ENCODE measurements around the gene THAP4. TPM values are rescaled to one million over a fixed set of nuclear protein-coding genes. Genes with fewer than 3 reads are reported as not detected.

The THAP4 gene
- total RNA-seq, 4 donors from 2014 or later = 27.3 to 61.2 (median 42.0) TPM

DNA sequence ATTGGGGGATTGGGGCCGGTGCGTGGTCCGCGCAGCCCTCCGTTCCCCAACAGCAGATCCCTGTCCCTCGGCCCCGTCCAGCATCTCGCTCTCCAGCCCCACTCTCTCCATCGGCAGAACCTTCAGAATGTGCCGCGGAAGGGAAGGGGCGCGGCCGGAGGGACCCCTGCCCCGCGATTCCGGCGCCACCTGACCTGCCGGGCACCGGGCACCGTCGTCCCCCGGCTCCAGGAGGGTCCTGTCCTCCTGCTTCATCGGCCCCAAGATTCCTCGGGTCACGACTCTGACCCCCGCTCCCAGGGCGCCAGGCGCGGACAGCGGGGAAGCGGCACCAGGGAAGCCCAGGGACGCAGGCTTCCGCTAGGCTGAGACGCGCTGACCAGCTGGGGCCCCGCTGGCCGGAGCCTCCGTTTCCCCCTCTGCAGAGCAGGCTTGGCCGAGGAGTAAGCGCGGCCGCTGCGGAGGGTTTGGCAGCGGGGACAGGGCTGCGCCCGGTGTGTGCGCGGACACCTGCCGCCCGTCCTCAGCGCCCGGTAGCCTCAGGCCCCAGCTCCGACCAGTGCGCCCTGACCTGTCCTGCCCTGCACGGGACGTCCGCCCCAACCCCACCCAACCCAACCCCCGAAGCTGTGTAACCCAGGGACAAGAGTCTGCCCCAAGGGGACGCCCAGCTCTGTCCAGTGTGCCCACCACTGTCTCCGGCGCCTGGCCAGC, 95.2 kb downstream of the THAP4 start:
- Histone ChIP-seq H3K4me1 (peaks cover 0 to 23% (median 8%) of the 10 kb centered on the region in 4 donors), H3K4me3 (peak overlapping the region; percentile 15 to 51 (median 30)), H3K36me3 (no peaks in the 10 kb centered on the region), H3K9me3 (no peaks in the 10 kb centered on the region), H3K27me3 (peaks cover 0 to 44% of the 10 kb centered on the region in 2 donors), H3K27ac (no peak overlapping the region)
- 7 to 22% methylated on average over 21 to 24 of the region's 62 CpGs for WGBS, 2 donors
- TF ChIP-seq POLR2A (IDR thresholded peaks at IDR 0.05) = no peak
- TF ChIP-seq, protein P1, sequence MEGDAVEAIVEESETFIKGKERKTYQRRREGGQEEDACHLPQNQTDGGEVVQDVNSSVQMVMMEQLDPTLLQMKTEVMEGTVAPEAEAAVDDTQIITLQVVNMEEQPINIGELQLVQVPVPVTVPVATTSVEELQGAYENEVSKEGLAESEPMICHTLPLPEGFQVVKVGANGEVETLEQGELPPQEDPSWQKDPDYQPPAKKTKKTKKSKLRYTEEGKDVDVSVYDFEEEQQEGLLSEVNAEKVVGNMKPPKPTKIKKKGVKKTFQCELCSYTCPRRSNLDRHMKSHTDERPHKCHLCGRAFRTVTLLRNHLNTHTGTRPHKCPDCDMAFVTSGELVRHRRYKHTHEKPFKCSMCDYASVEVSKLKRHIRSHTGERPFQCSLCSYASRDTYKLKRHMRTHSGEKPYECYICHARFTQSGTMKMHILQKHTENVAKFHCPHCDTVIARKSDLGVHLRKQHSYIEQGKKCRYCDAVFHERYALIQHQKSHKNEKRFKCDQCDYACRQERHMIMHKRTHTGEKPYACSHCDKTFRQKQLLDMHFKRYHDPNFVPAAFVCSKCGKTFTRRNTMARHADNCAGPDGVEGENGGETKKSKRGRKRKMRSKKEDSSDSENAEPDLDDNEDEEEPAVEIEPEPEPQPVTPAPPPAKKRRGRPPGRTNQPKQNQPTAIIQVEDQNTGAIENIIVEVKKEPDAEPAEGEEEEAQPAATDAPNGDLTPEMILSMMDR (IDR thresholded peaks at IDR 0.05) = no peak
- no peak for TF ChIP-seq EP300 (IDR thresholded peaks at IDR 0.05)
- DNase-seq (ENCODE audit: low spot score in 2 of 2) = no peak

DNA sequence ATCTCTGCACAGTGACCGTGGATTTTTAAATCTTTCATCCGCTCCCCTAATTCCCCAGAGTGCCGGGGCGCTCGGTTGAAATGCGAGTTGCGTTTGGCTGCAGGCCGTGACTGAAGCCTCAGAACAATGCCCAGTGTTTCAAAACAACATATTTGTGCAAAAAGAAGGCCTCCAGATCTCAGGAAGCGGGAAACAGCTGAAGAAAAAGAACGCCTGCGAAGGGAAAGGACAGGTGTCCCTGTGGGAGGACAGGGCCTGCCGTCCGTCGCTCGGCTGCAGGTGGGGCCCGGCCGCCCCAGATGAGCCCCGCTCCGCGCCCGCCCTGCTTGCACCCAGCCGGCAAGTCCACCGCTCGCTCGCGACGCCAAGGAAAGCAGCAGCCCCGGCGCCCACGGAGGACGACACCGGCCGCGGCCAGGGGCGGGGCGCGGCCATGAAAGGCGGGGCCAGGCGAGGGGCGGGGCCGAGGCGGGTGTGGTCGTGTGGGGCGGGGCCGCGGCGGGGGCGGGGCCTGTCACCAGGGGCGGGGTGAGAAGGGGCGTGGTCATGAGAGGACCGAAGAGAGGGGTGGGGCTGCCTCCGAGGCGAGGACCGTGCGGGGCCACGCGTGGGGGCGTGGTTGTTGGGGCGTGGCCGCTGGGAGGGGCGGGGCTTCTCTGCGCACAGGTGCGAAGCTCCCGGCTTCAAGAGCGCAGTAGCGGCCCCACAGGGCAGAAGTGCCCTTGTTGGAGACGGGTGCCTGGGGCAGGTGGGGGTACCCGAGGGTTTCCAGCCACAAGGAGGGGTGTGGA, 96.0 kb downstream of the THAP4 start:
- H3K4me1 ChIP-seq = peaks cover 0 to 21% (median 8%) of the 10 kb centered on the region in 4 donors
- peak overlapping the region; percentile 22 to 51 (median 32) for H3K4me3 ChIP-seq
- peaks cover 0 to 42% of the 10 kb centered on the region in 2 donors for H3K27me3 ChIP-seq
- 4 to 5% methylated on average over 34 to 47 of the region's 68 CpGs for WGBS, 2 donors
- H3K27ac ChIP-seq = peak overlapping the region in 2 of 4 donors; percentile 7 to 48
- TF ChIP-seq, protein P1 (IDR thresholded peaks at IDR 0.05) = no peak
- H3K36me3 ChIP-seq = no peaks in the 10 kb centered on the region
- no peaks in the 10 kb centered on the region for H3K9me3 ChIP-seq
- peak in 1 of 2 donors; percentile 32 for DNase-seq (ENCODE audit: low spot score in 2 of 2)

DNA sequence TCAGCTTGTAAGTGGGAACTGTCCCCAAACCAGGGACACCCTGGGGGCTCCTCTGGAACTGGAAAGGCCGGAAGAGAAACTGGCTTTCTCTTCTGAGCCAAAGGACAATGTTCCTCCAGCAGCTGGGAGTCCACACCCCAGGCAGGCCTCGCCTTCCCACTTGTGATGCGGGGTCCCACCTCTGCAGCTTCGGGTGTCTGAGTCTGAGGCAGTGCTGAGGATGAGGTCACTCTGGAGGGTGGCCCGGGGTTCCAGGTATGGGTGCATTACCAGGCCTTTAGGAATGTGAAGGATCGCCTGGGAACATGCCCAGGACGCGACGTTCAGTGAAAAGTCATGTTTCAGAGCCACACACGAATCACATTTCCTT, 96.6 kb downstream of the THAP4 start:
- Histone ChIP-seq H3K4me3 (peak overlapping the region; percentile 22 to 51 (median 32)), H3K27me3 (peaks cover 0 to 37% of the 10 kb centered on the region in 2 donors), H3K4me1 (peaks cover 0 to 21% (median 8%) of the 10 kb centered on the region in 4 donors), H3K9me3 (no peaks in the 10 kb centered on the region), H3K36me3 (no peaks in the 10 kb centered on the region), H3K27ac (peak overlapping the region in 2 of 4 donors; percentile 7 to 48)
- DNase-seq (ENCODE audit: low spot score in 2 of 2) = no peak
- TF ChIP-seq POLR2A (IDR thresholded peaks at IDR 0.05) (no peak), EP300 (IDR thresholded peaks at IDR 0.05) (no peak)
- TF ChIP-seq, protein P1 (IDR thresholded peaks at IDR 0.05) = no peak
- WGBS, 2 donors = 55% methylated on average over 10 of the region's 10 CpGs

DNA sequence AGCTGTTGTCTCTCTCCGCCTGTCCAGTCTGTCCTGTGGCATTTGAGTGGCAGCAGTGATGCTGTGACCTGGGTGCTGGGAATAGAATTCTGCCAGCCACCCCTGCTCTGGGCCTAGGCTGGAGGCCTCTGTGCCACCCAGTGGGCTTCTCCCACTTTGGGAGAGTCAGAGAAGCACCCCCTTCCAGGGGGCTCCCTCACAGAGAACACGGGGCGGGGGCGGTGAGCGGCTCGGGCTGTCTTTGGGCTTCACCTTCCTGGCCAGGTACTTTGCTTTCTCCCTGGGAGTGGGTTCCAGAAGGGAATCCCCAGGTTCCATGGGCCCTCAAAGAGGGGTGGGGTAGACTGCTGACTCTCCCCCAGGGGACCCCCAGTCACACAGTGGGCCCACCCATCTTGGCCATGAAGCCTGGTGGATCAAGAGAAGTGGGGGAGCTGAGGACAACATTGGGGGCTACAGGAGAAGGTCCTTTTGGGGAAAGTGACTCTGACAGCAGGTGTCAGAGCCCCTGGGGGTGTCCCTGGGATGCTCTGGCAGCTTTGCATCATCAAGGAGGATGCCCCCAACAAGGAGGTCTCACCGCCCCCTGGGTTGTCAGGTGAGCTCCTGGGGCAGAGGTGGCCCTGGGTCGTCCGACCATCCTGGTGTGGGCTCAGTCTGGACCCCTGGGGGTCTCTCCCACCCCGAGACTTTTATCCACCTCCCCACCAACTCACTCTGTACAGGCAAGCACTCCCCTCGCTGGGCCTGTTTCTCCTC, 97.2 kb downstream of the THAP4 start:
- DNase-seq (ENCODE audit: low spot score in 2 of 2) = no peak
- TF ChIP-seq POLR2A (IDR thresholded peaks at IDR 0.05) = no peak
- TF ChIP-seq, protein P1 (IDR thresholded peaks at IDR 0.05) = no peak
- no peak for TF ChIP-seq EP300 (IDR thresholded peaks at IDR 0.05)
- Histone ChIP-seq H3K4me3 (no peak overlapping the region), H3K4me1 (peaks cover 0 to 21% (median 8%) of the 10 kb centered on the region in 4 donors), H3K36me3 (no peaks in the 10 kb centered on the region), H3K9me3 (no peaks in the 10 kb centered on the region), H3K27ac (no peak overlapping the region), H3K27me3 (peaks cover 0 to 34% of the 10 kb centered on the region in 2 donors)
- 93 to 98% methylated on average over 9 to 11 of the region's 11 CpGs for WGBS, 2 donors

Measured in tibial nerve (tissue), 4 donors.